Esophagus squamous epithelium (tissue), 4 donors: ENCODE data around the gene EML2.

Experiments
- CTCF ChIP-seq, 6 experiments: fragments of 450-650 bp in 4 of 6; fragments of 200-600 bp in 2 of 6; sonication (generic) in 2 of 6; IDR thresholded peaks; one replicate each; pipeline ENCODE4 v1.5.1; 2016 to 2019; ENCODE audit warnings: antibody characterized with exemption in 6 of 6, mild to moderate bottlenecking in 4 of 6, moderate library complexity in 4 of 6
- POLR2A ChIP-seq, 4 donors: fragments of 450-650 bp; IDR thresholded peaks; one replicate each; pipeline ENCODE4 v1.6.1; 2017; ENCODE audit warnings: antibody characterized with exemption in 4 of 4, mild to moderate bottlenecking in 4 of 4, moderate library complexity in 3 of 4

GRCh38 chr19:45632468-45633196 is 6.6 kb downstream of the EML2 start:
- no peak for TF ChIP-seq CTCF (IDR thresholded peaks at IDR 0.05)
- TF ChIP-seq POLR2A (IDR thresholded peaks at IDR 0.05): no peak
